Measurements from ENCODE around the gene DHX58. TPM values are rescaled to one million over a fixed set of nuclear protein-coding genes. Genes with fewer than 3 reads are reported as not detected.

DHX58 gene
- total and polyA plus RNA-seq, 2 of the 4 experiments (the other 2 are of a cell fraction) = 1.1 to 2.8 TPM

DNA sequence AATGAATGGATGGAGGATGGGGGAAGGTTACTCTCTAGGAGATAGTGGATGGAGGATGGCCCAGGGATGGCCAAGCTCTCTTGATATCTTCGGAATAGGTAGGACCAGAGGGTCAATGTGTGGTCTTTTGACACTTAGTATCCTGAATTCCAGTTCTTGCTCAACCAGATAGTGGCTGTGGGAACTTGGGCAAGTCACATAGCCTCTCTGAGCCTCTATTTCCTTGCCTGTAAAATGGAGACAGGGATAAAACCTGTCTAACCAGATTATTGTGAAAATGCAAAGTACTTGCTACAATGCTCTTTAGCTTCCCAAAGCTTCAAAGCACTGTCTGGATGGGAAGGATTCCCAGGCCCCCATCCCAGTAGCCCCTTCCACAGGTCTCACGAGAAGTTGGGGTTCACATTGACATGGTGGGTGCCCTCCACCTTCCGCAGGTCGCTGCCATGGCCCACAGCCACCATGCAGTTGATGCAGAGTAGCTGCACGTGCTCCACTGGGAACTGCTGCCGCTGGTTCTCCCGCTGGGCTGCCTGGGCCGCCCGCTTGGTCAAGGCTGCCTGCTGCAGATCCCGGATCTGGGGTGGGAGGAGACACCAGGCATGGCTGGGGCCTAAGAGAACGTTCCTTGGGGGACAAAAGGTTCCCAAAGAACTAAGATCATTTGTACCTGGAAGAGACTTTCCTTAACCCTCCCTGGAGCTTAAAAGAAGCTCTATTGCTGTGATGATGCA is 9.1 kb downstream of the DHX58 start:
- dilution Hi-C loops (cut with HindIII; ENCODE audit: low sequenced_read_pairs, unreplicated experiment) = no loop called here
- H3K9me3 ChIP-seq (ENCODE audit: control insufficient read depth, insufficient read depth, low read length) = no peaks in the 10 kb centered on the region
- intact Hi-C loops (cut with micrococcal nuclease) = no loop called here
- H2BK15ac ChIP-seq (ENCODE audit: low read depth, low read length) = no peak overlapping the region
- no peak overlapping the region for H3K14ac ChIP-seq (replicated peaks; ENCODE audit: low read depth, low read length)
- no peaks in the 10 kb centered on the region for H3K79me1 ChIP-seq (ENCODE audit: low read depth in 1 of 2, low read length in 2 of 2)
- WGBS, 2 experiments (ENCODE audit: extremely low coverage in 2 of 2, insufficient read length in 1 of 2) = 68% methylated on average over 7 of the region's 11 CpGs; no CpG with 5 or more reads in 1 of the 2 experiments
- H2AK9ac ChIP-seq (replicated peaks; ENCODE audit: low read depth, low read length, poor library complexity) = no peak overlapping the region
- no peak overlapping the region for H3K18ac ChIP-seq (ENCODE audit: low read depth, low read length)
- no TSS peak for BruUV-seq (replicated peaks)
- H3K4ac ChIP-seq (ENCODE audit: low read depth, low read length) = no peak overlapping the region
- CTCF ChIA-PET = no interaction called here
- ATAC-seq (ENCODE audit: low read depth) (no peak), DNase-seq (no peak)
- H2BK5ac ChIP-seq (ENCODE audit: low read depth, low read length, poor library complexity, severe bottlenecking) = no peak overlapping the region
- H4K8ac ChIP-seq (ENCODE audit: low read depth in 2 of 2, low read length in 2 of 2) = no peak overlapping the region
- H3K56ac ChIP-seq (ENCODE audit: extremely low read depth, insufficient read depth, low read length) = no peak overlapping the region
- no peak for TF ChIP-seq BHLHE40 (IDR thresholded peaks at IDR 0.05; ENCODE audit: low read depth, low read length)
- no peak for TF ChIP-seq NFE2L2 (IDR thresholded peaks at IDR 0.05; ENCODE audit: low read depth, low read length)
- TF ChIP-seq, protein P1, sequence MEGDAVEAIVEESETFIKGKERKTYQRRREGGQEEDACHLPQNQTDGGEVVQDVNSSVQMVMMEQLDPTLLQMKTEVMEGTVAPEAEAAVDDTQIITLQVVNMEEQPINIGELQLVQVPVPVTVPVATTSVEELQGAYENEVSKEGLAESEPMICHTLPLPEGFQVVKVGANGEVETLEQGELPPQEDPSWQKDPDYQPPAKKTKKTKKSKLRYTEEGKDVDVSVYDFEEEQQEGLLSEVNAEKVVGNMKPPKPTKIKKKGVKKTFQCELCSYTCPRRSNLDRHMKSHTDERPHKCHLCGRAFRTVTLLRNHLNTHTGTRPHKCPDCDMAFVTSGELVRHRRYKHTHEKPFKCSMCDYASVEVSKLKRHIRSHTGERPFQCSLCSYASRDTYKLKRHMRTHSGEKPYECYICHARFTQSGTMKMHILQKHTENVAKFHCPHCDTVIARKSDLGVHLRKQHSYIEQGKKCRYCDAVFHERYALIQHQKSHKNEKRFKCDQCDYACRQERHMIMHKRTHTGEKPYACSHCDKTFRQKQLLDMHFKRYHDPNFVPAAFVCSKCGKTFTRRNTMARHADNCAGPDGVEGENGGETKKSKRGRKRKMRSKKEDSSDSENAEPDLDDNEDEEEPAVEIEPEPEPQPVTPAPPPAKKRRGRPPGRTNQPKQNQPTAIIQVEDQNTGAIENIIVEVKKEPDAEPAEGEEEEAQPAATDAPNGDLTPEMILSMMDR (conservative IDR thresholded peaks at IDR 0.05; ENCODE audit: low read depth, low read length) = no peak
- TF ChIP-seq MAZ (IDR thresholded peaks at IDR 0.05; ENCODE audit: borderline replicate concordance, low read depth, low read length) = no peak
- TF ChIP-seq MXI1 (IDR thresholded peaks at IDR 0.05; ENCODE audit: borderline replicate concordance, low read depth, low read length) = no peak
- no peak for TF ChIP-seq SMC3 (IDR thresholded peaks at IDR 0.05; ENCODE audit: low read depth, low read length)
- no peak for TF ChIP-seq FOS (IDR thresholded peaks at IDR 0.05; ENCODE audit: low read depth, low read length)
- TF ChIP-seq, protein P2, sequence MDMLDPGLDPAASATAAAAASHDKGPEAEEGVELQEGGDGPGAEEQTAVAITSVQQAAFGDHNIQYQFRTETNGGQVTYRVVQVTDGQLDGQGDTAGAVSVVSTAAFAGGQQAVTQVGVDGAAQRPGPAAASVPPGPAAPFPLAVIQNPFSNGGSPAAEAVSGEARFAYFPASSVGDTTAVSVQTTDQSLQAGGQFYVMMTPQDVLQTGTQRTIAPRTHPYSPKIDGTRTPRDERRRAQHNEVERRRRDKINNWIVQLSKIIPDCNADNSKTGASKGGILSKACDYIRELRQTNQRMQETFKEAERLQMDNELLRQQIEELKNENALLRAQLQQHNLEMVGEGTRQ (IDR thresholded peaks at IDR 0.05; ENCODE audit: low read depth, low read length) = no peak
- no peak overlapping the region for H3K23ac ChIP-seq (ENCODE audit: low read depth, low read length)
- no peak overlapping the region for H3K27ac ChIP-seq (ENCODE audit: insufficient read depth, low read length)
- no peak overlapping the region for H2AFZ ChIP-seq (replicated peaks; ENCODE audit: low read length, poor library complexity)
- no peaks in the 10 kb centered on the region for H4K20me1 ChIP-seq (ENCODE audit: insufficient read depth, low read length)
- POLR2A ChIA-PET (ENCODE audit: unreplicated experiment) = interaction anchor here (0.6 kb wide), 1 partner anchor 206 kb away, joined by 13 read pairs; no protein-coding TSS in a partner anchor
- H3K9ac ChIP-seq (ENCODE audit: low read depth, low read length) = no peak overlapping the region
- no peak overlapping the region for H3K4me2 ChIP-seq (ENCODE audit: low read depth, low read length)
- peaks cover 4% of the 10 kb centered on the region; the same call in 1 of the 2 replicates for H3K9me1 ChIP-seq (ENCODE audit: insufficient read depth, low read length)
- H3K4me1 ChIP-seq (ENCODE audit: control insufficient read depth, insufficient read depth, low read length) = 0 out of 2 replicates have a peak, but pooled peaks cover 2% of the 10 kb centered on the region
- no peak overlapping the region for H2BK20ac ChIP-seq (ENCODE audit: low read depth, low read length)
- no peaks in the 10 kb centered on the region for H3K36me3 ChIP-seq (ENCODE audit: control insufficient read depth, insufficient read depth, low read length)
- no peak overlapping the region for H2BK120ac ChIP-seq (ENCODE audit: low read depth, low read length)
- H4K91ac ChIP-seq (ENCODE audit: insufficient read depth, low read depth, low read length) = no peak overlapping the region
- H3K4me3 ChIP-seq (ENCODE audit: insufficient read depth, low read depth, low read length) = no peak overlapping the region
- H3K27me3 ChIP-seq (ENCODE audit: control insufficient read depth, insufficient read depth, low read length) = peaks cover 21% of the 10 kb centered on the region
- no peak overlapping the region for H4K5ac ChIP-seq (ENCODE audit: low read depth, low read length)
- in situ Hi-C loops (cut with MboI; ENCODE audit: low sequenced_read_pairs) = no loop called here
- no peak overlapping the region for H2AK5ac ChIP-seq (ENCODE audit: low read depth, low read length)
